MM.1S (cell line): ENCODE results near the gene KCNH8.

Source experiments
- CTCF ChIP-seq: fragments of 300-600 bp; sonication (generic); IDR thresholded peaks from 2 replicates; pipeline ENCODE4 v1.5.1; 2016; ENCODE audit warnings: antibody characterized with exemption, low read length, mixed read lengths
- EZH2 ChIP-seq: fragments of 300-600 bp; sonication (generic); optimal IDR thresholded peaks from 2 replicates; pipeline ENCODE3; 2017; ENCODE audit warnings: low read depth, mild to moderate bottlenecking, antibody characterized with exemption, low read length, mixed read lengths

DNA sequence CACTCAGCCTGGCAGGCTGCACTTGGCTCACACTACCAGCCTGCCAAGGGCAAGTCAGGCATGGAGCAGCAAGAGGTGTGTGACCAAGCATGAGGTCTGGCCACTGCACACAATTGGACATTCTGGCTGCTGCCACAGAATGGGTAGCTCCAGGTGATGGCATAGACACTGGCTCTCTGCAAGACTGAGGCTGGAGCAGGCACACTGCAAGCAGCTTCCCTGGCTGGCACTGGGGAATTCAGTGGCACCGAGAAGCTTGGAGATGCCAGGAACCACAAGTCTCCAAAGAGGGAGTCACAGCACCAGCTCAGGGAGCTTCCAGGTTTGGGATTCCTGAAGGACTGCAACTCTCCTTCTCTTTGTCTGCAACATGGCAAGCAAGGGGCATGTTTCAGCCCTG is 42.0 kb upstream of the KCNH8 start:
- TF ChIP-seq CTCF (no peak), EZH2 (no peak)
